ENCODE measurements around the gene FAM170B.

DNA sequence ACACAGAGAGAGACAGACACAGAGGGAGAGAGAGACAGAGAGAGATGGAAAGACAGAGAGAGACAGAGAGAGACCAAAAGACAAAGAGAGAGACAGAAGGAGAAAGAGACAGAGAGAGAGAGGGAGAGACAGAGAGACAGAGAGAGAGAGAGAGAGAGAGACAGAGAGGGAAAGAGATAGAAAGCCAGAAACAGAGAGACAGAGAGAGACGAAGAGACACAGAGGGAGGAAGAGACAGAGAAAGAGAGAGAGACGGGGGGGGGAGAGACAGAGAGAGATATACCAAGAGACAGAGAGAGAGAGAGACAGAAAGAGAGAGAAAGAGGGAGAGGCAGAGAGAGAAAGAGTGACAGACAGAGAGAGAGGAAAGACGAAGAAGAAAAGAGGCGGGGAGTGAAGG, 28.7 kb downstream of the FAM170B start:
- TF ChIP-seq POLR2A (IDR thresholded peaks at IDR 0.05) (no peak), EP300 (IDR thresholded peaks at IDR 0.05) (no peak)
